K562 (cell line): ENCODE measurements around the gene SLC20A1. TPM values are rescaled to one million over a fixed set of nuclear protein-coding genes. Genes with fewer than 3 reads are reported as not detected.

Experiments
- ATAC-seq: fragments of 200-7000 bp; cut with Tn5 transposase; 3 replicates; pipeline ENCODE4 v1.9.1; 2020; ENCODE audit warnings: moderate library complexity
- BruUV-seq: library from RNA; stranded (reverse); fragments of 400-500 nt; replicated peaks from 2 replicates; lab custom pipeline; 2021; lab: Mats Ljungman, UMichigan
- CTCF ChIA-PET: fragments of 300-600 bp; formaldehyde crosslinking; extraction: SDS; loops from one replicate; lab custom pipeline; 2021; ENCODE audit warnings: low intra/inter-chr PET ratio; lab: Yijun Ruan, JAX
- POLR2A ChIA-PET: fragments of 300-600, 350-650 bp; sonication (Branson Sonifier 250); formaldehyde crosslinking; extraction: SDS; loops from one replicate; lab custom pipeline; 2021; ENCODE audit warnings: antibody characterized with exemption, inconsistent platforms; lab: Yijun Ruan, JAX
- DNase-seq, 4 experiments: peaks; one replicate each; pipeline versions ENCODE4 v3.0.0 to v3.0.0-alpha.2; 2011 to 2018; ENCODE audit warnings: low spot score in 3 of 4, mixed read lengths in 3 of 4; ENCODE audit errors: extremely low read depth in 1 of 4
- FAIRE-seq: peaks from 2 replicates; lab custom pipeline; 2011; peaks lifted over from hg19 to GRCh38; lab: Jason Lieb, UNC
- H2AFZ ChIP-seq: 2 replicates; pipeline ENCODE4 v1.6.0; 2011; ENCODE audit warnings: low read depth, low read length, control low read depth, inconsistent platforms
- H3K27ac ChIP-seq: fragments of 200-600 bp; 3 replicates; pipeline ENCODE4 v1.8.0; 2011; ENCODE audit warnings: low read depth, mild to moderate bottlenecking, control low read depth, inconsistent platforms, low read length, moderate library complexity, mixed read lengths; ENCODE audit errors: extremely low read depth
- H3K27me3 ChIP-seq, 2 experiments: fragments of 300-600 bp in 1 of 2; 2 replicates in 1 of 2; 3 replicates in 1 of 2; pipeline versions ENCODE4 v1.6.0 to v1.8.0; 2011; ENCODE audit warnings: inconsistent platforms in 2 of 2, low read length in 2 of 2, mild to moderate bottlenecking in 1 of 2, mixed read lengths in 1 of 2, moderate library complexity in 1 of 2; ENCODE audit not compliant: control insufficient read depth in 2 of 2, insufficient read depth in 2 of 2
- H3K36me3 ChIP-seq: fragments of 300-600 bp; 3 replicates; pipeline ENCODE4 v1.8.0; 2011; ENCODE audit warnings: mild to moderate bottlenecking, low read length, inconsistent platforms; ENCODE audit not compliant: control insufficient read depth, insufficient read depth
- H3K4me1 ChIP-seq, 2 experiments: fragments of 200-600 bp in 1 of 2; replicated peaks in 1 of 2; 2 replicates in 1 of 2; 3 replicates in 1 of 2; pipeline versions ENCODE4 v1.5.1 to v1.8.0; 2011; ENCODE audit warnings: inconsistent platforms in 2 of 2, low read length in 2 of 2, mild to moderate bottlenecking in 1 of 2, mixed read lengths in 1 of 2, moderate library complexity in 1 of 2; ENCODE audit not compliant: control insufficient read depth in 2 of 2, insufficient read depth in 2 of 2
- H3K4me2 ChIP-seq: 2 replicates; pipeline ENCODE4 v1.6.1; 2011; ENCODE audit warnings: low read length, control low read depth, inconsistent platforms, mixed read lengths; ENCODE audit not compliant: insufficient read depth
- H3K4me3 ChIP-seq: fragments of 200-600 bp; sonication (generic), shearing (Covaris generic); 2 replicates; pipeline ENCODE4 v1.5.1; 2016; ENCODE audit warnings: control low read depth, inconsistent platforms
- H3K79me2 ChIP-seq: fragments of 200-600 bp; 3 replicates; pipeline ENCODE4 v1.8.0; 2011; ENCODE audit warnings: low read length, inconsistent platforms; ENCODE audit not compliant: control insufficient read depth, insufficient read depth
- H3K9ac ChIP-seq, 2 experiments: 2 replicates each; pipeline versions ENCODE4 v1.6.0 to v1.6.1; 2011; ENCODE audit warnings: low read depth in 2 of 2, low read length in 2 of 2, control low read depth in 1 of 2, inconsistent platforms in 1 of 2, mild to moderate bottlenecking in 1 of 2, mixed read lengths in 1 of 2; ENCODE audit not compliant: insufficient read depth in 1 of 2
- H3K9me1 ChIP-seq: one replicate; pipeline ENCODE4 v1.6.0; 2011; ENCODE audit warnings: inconsistent platforms, mild to moderate bottlenecking, low read length, moderate library complexity; ENCODE audit not compliant: control insufficient read depth, insufficient read depth
- H3K9me3 ChIP-seq: replicated peaks from 2 replicates; pipeline ENCODE4 v1.5.1; 2011; ENCODE audit warnings: low read depth, low read length, inconsistent platforms; ENCODE audit not compliant: control insufficient read depth, insufficient read depth
- H4K20me1 ChIP-seq: replicated peaks from 2 replicates; pipeline ENCODE4 v1.6.1; 2011; ENCODE audit warnings: low read length, inconsistent platforms, mixed read lengths; ENCODE audit not compliant: control insufficient read depth, insufficient read depth
- CEBPG ChIP-seq, 3 experiments: fragments of 200-800 bp in 1 of 3; sonication (Bioruptor generic) in 1 of 3; sonication (generic) in 1 of 3; formaldehyde crosslinking in 1 of 3; IDR thresholded peaks in 2 of 3; conservative IDR thresholded peaks in 1 of 3; 2 replicates each; pipeline versions ENCODE4 v1.6.1 to v1.8.0; 2016 to 2022; ENCODE audit warnings: missing compliant biosample characterization in 2 of 3, missing genetic modification characterization in 2 of 3, mild to moderate bottlenecking in 1 of 3, missing genetic modification reagents in 1 of 3
- E2F3 ChIP-seq: fragments of 250-450 bp; sonication (Bioruptor Pico); IDR thresholded peaks from 2 replicates; pipeline ENCODE4 v1.4.0; 2020; ENCODE audit warnings: mild to moderate bottlenecking
- FOS ChIP-seq: IDR thresholded peaks from 3 replicates; pipeline ENCODE4 v1.6.1; 2011; ENCODE audit not compliant: insufficient read length; ENCODE audit errors: extremely low read depth
- KDM4B ChIP-seq, 2 experiments: fragments of 450-650 bp in 1 of 2; sonication (generic) in 1 of 2; IDR thresholded peaks; 2 replicates each; pipeline ENCODE4 v1.6.1; 2016 to 2017; ENCODE audit warnings: borderline replicate concordance in 2 of 2, antibody characterized with exemption in 1 of 2, low read depth in 1 of 2, mild to moderate bottlenecking in 1 of 2
- LEF1 ChIP-seq: fragments of 450-650 bp; IDR thresholded peaks from 2 replicates; pipeline ENCODE4 v1.6.1; 2016; ENCODE audit warnings: mild to moderate bottlenecking
- MEIS2 ChIP-seq: fragments of 450-650 bp; IDR thresholded peaks from 2 replicates; pipeline ENCODE4 v1.6.1; 2014; ENCODE audit warnings: mild to moderate bottlenecking; ENCODE audit not compliant: partially characterized antibody
- NFIC ChIP-seq: fragments of 450-650 bp; IDR thresholded peaks from 2 replicates; pipeline ENCODE4 v1.6.1; 2017; ENCODE audit warnings: mild to moderate bottlenecking, inconsistent platforms
- PKNOX1 ChIP-seq: fragments of 450-650 bp; IDR thresholded peaks from 2 replicates; pipeline ENCODE4 v1.6.1; 2016
- PURB ChIP-seq: sonication (generic); formaldehyde crosslinking; IDR thresholded peaks from 2 replicates; pipeline ENCODE4 v1.9.0; 2021; ENCODE audit warnings: low read depth, mild to moderate bottlenecking, missing genetic modification reagents
- RAD21 ChIP-seq, 2 experiments: fragments of 250-450 bp in 1 of 2; fragments of 450-650 bp in 1 of 2; sonication (Bioruptor Pico) in 1 of 2; formaldehyde crosslinking in 1 of 2; IDR thresholded peaks in 1 of 2; conservative IDR thresholded peaks in 1 of 2; 2 replicates each; pipeline versions ENCODE4 v1.4.0 to v1.8.0; 2020 to 2022; ENCODE audit warnings: mild to moderate bottlenecking in 2 of 2, moderate library complexity in 1 of 2
- TFAP4 ChIP-seq: sonication (generic); formaldehyde crosslinking; IDR thresholded peaks from 2 replicates; pipeline ENCODE4 v1.8.0; 2022; ENCODE audit warnings: missing genetic modification reagents, mild to moderate bottlenecking, moderate library complexity, borderline replicate concordance
- ZBTB7A ChIP-seq: IDR thresholded peaks from 2 replicates; pipeline ENCODE4 v1.6.1; 2011; ENCODE audit warnings: low read depth, mild to moderate bottlenecking, low read length, moderate library complexity, borderline replicate concordance; ENCODE audit not compliant: control insufficient read depth
- ZFP1 ChIP-seq: fragments of 450-650 bp; formaldehyde crosslinking; IDR thresholded peaks from 2 replicates; pipeline ENCODE4 v1.4.0; 2020; ENCODE audit warnings: mild to moderate bottlenecking, mixed read lengths
- ZNF263 ChIP-seq: sonication (generic); formaldehyde crosslinking; IDR thresholded peaks from 2 replicates; pipeline ENCODE4 v1.8.0; 2022; ENCODE audit warnings: mild to moderate bottlenecking, missing genetic modification reagents, borderline replicate concordance
- ZNF589 ChIP-seq: fragments of 200-800 bp; sonication (Bioruptor generic); IDR thresholded peaks from 2 replicates; pipeline ENCODE4 v1.6.1; 2016; ENCODE audit warnings: low read depth, missing genetic modification characterization, missing compliant biosample characterization
- WGBS: fragments of 100-300 bp; shearing (Covaris generic); methylation state at CpG from one replicate; pipeline ENCODE4 v1.1.6; 2016; ENCODE audit warnings: low coverage, mixed read lengths; ENCODE audit not compliant: insufficient coverage; ENCODE audit errors: missing lambda C conversion rate; 5-methylcytosine and 5-hydroxymethylcytosine counted together
- in situ Hi-C: fragments of 300-500 bp; cut with MboI; formaldehyde crosslinking; loops from 4 replicates; pipeline ENCODE4 v1.15.0; 2018; ENCODE audit warnings: inconsistent platforms, mixed read lengths
- intact Hi-C: fragments of 100-400 bp; cut with micrococcal nuclease; formaldehyde crosslinking; loops from 2 replicates; pipeline ENCODE4 v1.14.2; 2022
- polyA plus RNA-seq, 8 experiments: library from polyadenylated mRNA; depleted of rRNA in 4 of 8; stranded (reverse) in 5 of 8; unstranded in 3 of 8; fragments of >200 nt; fragmentation: Nextera tagmentation in 2 of 8; fragmentation: Illumina TruSeq in 1 of 8; extraction: Ambion mirVana in 2 of 8; extraction: Trizol in 1 of 8; gene quantifications; 2 replicates each; pipeline versions ENCODE4 v1.2.1 to v1.2.3, GENCODE V29; 2011 to 2014; ENCODE audit warnings: inconsistent platforms in 1 of 8, missing spikeins in 1 of 8
- total RNA-seq, 7 experiments: library from RNA; depleted of rRNA in 6 of 7; stranded (reverse); fragments of >200 nt in 6 of 7; fragmentation: Illumina TruSeq in 2 of 7; extraction: Trizol in 2 of 7; gene quantifications; 2 replicates each; pipeline versions ENCODE4 v1.2.1 to v1.2.3, GENCODE V29; 2011 to 2021; ENCODE audit warnings: low replicate concordance in 1 of 7
- TF ChIP-seq, protein P1 (sequence below), 2 experiments: IDR thresholded peaks in 1 of 2; conservative IDR thresholded peaks in 1 of 2; 2 replicates each; pipeline ENCODE4 v1.6.1; 2016; ENCODE audit warnings: low read depth in 2 of 2, mild to moderate bottlenecking in 1 of 2, missing compliant biosample characterization in 1 of 2, missing genetic modification characterization in 1 of 2, moderate library complexity in 1 of 2

Gene SLC20A1
- total and polyA plus RNA-seq, 9 of the 15 experiments (the other 6 are each of a cell fraction or from before 2014, with no cell fraction given), result 53.8 to 150 (median 74.7) TPM

DNA sequence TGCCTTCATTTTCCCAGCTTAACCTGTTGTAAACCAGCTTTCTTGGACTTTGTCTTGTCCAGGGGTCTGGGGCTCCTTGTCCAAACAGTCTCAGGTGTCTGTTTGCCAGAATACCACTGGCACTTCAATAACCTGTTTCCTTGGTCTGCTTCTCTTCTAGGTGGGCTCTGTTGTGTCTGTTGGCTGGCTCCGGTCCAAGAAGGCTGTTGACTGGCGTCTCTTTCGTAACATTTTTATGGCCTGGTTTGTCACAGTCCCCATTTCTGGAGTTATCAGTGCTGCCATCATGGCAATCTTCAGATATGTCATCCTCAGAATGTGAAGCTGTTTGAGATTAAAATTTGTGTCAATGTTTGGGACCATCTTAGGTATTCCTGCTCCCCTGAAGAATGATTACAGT, 17.0 kb downstream of the SLC20A1 start:
- Histone ChIP-seq H4K20me1 (0 out of 2 replicates have a peak, but pooled peaks cover 4% of the 10 kb centered on the region), H3K9ac (no peak overlapping the region), H2AFZ (no peak overlapping the region), H3K27me3 (no peaks in the 10 kb centered on the region), H3K27ac (peak overlapping the region; percentile 32; the same call in 2 of the 3 replicates), H3K9me1 (peaks cover 3% of the 10 kb centered on the region), H3K4me3 (no peak overlapping the region), H3K9me3 (no peaks in the 10 kb centered on the region), H3K4me1 (peaks cover 6 to 68% of the 10 kb centered on the region in 2 experiments; a peak in 4 of 5 replicates), H3K79me2 (peaks cover 31% of the 10 kb centered on the region), H3K36me3 (peaks cover 79% of the 10 kb centered on the region), H3K4me2 (no peak overlapping the region)
- FAIRE-seq (no peak), ATAC-seq (no peak), DNase-seq (peak in 1 of 4 experiments; percentile 38)
- CTCF ChIA-PET, result no interaction called here
- in situ Hi-C loops (no loop called here), intact Hi-C loops (no loop called here)
- no TSS peak for BruUV-seq
- WGBS, result 46% methylated on average over 3 of the region's 3 CpGs
- POLR2A ChIA-PET, result interaction anchor here (1.1 to 4.1 kb wide), 6 partner anchors 8 to 44 kb away, joined by 4 to 30 read pairs (median 10); partner anchors contain the start of gene SLC20A1
- no peak for TF ChIP-seq KDM4B (IDR thresholded peaks at IDR 0.05; ENCODE audit: borderline replicate concordance in 2 of 2, low read depth in 1 of 2)
- TF ChIP-seq TFAP4 (CRISPR knock-in tag), result no peak
- no peak for TF ChIP-seq E2F3
- peak; percentile 45 for TF ChIP-seq PKNOX1
- no peak for TF ChIP-seq RAD21 (CRISPR knock-in tag; conservative IDR thresholded peaks at IDR 0.05 in 1 of 2, IDR thresholded peaks at IDR 0.05 in 1 of 2)
- TF ChIP-seq NFIC, result peak; percentile 87
- no peak for TF ChIP-seq LEF1
- TF ChIP-seq FOS, result no peak
- TF ChIP-seq ZBTB7A, result no peak
- TF ChIP-seq ZNF589, result no peak
- TF ChIP-seq ZFP1, result no peak
- TF ChIP-seq ZNF263 (CRISPR knock-in tag), result no peak
- TF ChIP-seq MEIS2, result peak; percentile 46
- no peak for TF ChIP-seq PURB (CRISPR knock-in tag)
- TF ChIP-seq CEBPG (CRISPR knock-in tag; IDR thresholded peaks at IDR 0.05), result no peak
- no peak for TF ChIP-seq CEBPG (tag; conservative IDR thresholded peaks at IDR 0.05 in 1 of 2, IDR thresholded peaks at IDR 0.05 in 1 of 2)
- TF ChIP-seq, protein P1, sequence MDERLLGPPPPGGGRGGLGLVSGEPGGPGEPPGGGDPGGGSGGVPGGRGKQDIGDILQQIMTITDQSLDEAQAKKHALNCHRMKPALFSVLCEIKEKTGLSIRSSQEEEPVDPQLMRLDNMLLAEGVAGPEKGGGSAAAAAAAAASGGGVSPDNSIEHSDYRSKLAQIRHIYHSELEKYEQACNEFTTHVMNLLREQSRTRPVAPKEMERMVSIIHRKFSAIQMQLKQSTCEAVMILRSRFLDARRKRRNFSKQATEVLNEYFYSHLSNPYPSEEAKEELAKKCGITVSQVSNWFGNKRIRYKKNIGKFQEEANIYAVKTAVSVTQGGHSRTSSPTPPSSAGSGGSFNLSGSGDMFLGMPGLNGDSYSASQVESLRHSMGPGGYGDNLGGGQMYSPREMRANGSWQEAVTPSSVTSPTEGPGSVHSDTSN (CRISPR knock-in tag; IDR thresholded peaks at IDR 0.05; ENCODE audit: low read depth), result no peak
- TF ChIP-seq, protein P1 (tag; conservative IDR thresholded peaks at IDR 0.05; ENCODE audit: low read depth), result peak; percentile 13; the same call in 1 of the 2 replicates
